Inflammatory macrophage (primary cell): Measurements from ENCODE around the gene ECHDC3.
"Not testable (repeated sequence)": the region's sequence is repeated elsewhere in the genome, so short reads cannot be mapped to it uniquely, and the experiment has no call there.

Experiments
- DNase-seq, 2 donors: peaks; one replicate each; pipeline ENCODE4 v3.0.0-alpha.2; 2020 to 2022

ECHDC3 gene

DNA sequence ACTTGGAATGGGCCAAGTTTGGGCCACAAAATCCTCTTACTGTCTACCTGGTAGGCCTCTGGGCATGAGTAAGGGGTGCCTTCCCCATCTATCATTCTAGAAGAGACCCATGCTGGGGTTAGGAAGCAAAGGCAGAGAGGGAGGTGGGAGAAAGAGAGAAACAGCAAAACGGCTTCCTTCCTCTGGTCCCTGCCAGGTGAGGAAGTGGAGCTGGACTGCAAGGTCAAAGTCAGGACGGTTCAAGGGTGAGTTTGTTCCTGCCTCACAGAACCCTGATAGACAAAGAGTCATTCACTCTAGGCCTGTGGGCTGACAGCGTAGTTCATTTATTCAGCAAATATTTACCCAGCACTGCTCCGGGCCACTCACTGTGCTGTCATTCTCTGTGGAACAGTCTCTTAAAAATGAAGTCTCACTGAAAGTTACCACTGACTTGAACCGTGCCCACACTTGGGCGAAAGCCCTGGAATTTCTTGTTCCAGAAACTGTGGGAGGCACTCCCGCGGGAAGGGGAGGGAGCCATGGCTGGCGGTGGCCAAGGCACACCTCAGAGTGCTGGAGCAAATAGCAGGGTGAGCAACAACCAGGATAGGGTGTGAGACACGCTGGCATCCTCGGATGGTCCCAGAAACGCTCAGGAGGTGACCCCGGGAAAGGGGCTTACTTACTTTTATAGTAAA is 26.2 kb upstream of the ECHDC3 start:
- no peak for DNase-seq

DNA sequence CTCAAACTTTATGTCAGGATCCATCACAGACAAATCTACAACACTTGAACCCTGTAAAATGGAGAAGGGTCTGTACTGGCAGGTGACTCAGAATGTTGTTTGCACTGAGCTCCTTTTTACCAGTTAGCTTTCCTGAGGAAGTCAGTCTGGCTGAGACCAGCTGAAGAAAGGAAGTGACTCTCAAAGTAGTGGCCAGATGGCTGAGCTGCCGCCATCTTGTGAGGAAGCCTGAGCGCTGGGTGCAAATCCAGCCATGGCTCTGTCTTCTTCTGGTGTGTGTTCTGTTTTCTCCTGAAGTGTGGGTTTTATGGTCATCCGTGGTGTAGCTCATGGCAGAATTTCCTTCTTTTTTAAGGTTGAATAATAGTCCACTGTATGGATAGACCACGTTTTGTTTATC is 25.5 kb upstream of the ECHDC3 start:
- no peak for DNase-seq

DNA sequence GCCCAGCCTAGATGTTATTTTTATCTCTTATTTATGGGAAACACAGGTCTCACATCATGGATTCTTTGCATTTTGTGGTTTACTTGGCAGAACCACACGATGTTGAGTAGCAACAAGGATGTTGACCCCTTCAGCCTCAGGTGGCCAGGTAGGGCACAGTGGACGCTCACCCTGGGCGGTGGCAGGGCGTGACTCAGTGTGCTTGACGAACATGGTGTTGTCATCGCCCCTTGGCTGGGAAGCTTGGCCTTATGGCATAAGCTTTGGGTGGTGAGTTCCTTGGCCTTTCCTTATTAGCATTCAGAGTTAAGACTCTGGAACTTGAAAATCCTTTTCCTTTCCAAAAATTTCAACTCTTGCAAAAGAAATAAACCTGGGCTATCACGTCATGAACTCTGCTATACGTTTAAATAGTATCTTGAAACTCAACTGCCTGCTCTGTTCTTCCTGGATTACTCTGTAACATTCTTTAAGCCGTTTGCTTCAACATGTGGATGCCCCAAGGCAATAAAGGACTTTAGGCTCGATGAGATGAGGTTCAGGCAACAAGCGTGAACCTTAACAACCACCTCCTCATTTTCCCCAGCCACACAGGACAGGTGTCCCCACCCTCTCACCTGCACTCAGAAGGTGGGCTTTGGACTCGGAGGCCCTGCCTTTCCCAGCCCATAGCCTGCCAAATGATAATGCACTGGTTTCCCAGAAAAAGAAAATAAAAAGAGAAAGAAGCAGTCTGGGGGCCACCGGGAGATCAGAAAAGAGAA is 22.5 kb upstream of the ECHDC3 start:
- peak in 1 of 2 donors; percentile 42 for DNase-seq

DNA sequence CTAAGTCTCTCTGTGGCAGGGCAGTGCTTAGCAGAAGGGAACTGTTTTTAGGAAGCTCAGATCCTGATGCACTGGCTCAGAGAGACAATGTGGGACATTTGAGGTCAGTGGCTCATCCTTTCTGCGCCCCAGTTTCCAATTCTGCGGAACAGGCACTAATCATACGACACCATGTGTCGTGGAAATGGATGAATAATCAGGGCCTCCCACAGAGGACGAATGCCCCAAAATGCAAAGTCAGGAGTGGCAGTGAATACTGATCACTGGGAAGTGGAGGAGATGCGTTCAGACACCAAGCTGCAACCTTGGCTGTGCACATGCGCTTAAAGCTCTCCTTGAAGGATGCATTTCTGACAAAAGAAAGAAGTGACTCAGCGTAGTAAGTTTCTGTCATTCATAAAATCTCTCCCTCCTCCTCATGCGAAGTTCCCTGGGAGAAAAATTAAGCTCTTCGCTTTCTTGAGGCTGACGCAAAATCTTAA is 21.9 kb upstream of the ECHDC3 start:
- peak; percentile 93 to 96 for DNase-seq

DNA sequence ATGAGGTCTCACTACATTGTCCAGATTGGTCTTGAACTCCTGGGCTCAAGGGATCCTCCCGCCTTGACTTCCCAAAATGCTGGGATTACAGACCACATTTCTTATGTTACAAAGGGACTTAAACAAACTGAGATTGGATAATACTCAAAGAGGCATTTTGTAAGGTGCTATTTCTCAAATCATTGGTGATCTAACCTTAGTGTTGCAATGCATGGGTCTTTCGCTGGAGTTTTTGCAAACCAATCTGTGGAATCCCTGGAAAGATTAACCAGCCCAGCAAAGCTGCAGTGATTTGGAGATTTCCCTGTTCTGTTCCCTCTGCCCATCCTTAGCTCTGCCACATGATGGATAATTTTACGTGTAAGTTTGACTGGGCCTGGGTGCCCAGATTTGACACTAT is 20.4 kb upstream of the ECHDC3 start:
- DNase-seq: peak; percentile 65 to 87

DNA sequence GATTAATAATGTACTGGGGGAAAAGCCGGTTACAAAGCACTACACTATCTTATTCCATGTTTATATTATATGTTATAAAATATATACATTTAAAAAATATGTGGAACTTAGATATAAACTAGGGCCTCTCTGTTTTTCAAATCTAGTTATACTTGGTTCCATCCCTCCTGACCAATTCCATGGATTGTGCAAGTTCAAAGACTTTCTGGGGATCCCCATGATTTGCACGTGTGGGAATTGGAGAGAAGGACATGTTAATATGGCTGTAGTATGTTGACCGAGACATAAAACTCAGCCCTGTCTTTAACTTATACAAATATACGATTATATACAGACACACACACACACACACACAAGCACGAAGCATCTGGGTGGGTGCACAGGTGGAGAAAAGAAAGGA is 18.8 kb upstream of the ECHDC3 start:
- no peak for DNase-seq

DNA sequence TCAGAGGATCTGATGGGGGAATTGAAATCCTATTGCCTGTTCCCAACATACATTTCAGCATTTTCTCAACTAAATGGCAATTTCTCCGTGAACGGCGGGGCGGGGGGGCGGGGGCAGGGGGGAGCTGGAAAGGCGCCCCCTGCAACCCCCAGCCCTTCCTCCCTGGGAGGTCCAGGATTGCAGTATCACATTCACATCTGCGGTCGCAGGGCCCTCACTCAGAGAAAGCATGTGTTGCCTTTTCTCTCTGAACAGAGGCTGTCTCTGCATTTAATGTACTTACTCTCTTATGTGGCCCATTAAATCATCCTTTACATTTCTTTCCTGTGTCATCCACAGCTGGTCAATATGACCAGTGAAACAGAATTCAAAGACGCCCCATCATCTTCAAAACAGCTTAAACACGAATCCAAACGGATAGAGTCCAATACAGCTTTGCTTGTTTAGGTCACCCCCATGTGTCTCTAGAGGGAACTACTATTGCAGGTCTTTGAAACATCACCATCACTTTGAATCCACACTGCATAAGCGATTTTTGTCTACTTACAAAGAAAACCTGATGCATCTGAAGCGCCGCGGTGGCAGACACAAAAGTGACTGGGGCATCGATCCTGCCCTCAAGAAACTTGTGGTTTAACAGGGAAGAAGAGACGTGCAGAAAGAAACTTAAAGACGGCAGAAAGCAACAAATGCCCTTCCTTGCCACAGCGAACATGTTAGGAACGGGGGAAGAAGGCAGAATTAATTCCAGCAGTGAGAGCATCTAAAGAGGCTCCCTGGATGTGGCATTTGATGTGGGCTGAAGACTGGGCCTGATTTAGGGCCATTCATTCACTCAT is 17.0 kb upstream of the ECHDC3 start:
- peak; percentile 63 to 66 for DNase-seq

DNA sequence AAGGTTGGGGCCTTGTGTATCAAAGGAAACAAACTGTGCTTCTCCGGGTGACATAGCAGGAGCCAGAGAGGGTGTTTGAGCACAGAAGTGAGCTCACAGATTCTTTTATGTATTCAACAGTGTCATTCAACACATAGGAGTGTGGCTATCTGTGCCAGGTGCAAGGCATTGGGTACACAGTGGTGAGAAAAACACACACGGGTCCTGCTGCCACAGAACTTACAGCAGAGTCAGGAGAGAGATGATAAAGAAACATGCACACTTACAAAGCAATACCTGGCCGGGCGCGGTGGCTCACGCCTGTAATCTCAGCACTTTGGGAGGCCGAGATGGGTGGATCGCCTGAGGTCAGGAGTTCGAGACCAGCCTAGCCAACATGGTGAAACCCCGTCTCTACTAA is 16.3 kb upstream of the ECHDC3 start:
- DNase-seq: no peak

DNA sequence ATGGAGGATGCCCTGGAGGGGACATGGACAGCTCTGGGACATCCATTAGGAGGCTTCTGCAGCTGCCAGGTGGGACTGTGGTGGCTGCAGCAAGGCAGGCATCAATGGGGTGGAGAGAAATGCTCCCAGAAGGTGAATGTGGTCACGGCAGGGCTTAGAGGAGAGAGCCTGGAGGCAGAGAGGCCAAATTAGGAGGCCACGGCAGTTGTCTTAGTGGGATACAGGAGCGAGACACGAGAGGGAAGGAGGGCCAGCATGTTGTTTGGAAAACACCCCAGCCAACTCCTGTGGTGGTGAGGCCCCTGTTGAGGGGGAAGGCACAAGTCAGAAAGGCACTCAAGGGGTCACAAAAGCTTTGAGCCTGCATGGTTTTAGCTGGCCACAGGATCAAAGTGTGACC is 14.6 kb upstream of the ECHDC3 start:
- DNase-seq: no peak

DNA sequence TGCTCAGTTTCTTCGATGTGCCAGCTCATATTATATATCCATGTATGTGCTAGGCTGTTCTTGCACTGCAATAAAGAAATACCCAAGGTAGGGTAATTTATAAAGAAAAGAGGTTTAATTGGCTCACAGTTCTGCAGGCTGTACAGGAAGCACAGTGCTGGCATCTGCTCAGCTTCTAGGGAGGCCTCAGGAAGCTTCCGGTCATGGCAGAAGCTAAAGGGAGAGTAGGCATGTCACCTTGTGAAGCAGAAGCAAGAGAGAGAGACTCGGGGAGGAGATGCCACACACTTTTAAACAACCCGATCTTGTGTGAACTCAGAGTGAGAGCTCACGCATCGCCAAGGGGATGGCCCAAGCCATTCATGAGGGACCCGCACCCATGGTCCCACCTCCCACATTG is 13.8 kb upstream of the ECHDC3 start:
- no peak for DNase-seq

DNA sequence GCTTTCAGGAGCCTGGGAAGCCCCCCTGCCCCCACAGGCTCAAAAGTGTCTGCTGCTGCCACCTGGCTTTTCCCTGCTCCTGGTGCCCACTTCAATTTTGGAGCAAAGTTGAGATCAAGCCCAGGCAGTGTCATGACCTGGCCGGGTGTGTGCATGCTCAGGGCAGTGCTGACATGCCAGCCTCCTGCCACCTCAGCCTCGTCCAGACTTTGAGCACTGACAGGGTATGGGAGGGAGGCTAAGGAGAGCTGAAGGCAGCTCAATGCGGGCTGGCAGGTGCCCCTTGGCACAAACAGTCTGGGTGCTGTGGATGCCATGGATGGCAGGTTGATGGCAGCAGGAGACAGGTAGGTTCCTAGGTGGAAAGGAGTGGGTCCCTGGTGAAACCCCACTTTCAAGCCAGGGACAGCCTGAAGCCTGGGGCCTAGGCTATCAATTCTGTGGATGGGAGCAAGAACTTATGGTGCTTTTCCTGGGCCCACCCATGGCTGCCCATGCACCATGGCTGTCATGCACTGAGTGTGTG is 12.3 kb upstream of the ECHDC3 start:
- DNase-seq: no peak

DNA sequence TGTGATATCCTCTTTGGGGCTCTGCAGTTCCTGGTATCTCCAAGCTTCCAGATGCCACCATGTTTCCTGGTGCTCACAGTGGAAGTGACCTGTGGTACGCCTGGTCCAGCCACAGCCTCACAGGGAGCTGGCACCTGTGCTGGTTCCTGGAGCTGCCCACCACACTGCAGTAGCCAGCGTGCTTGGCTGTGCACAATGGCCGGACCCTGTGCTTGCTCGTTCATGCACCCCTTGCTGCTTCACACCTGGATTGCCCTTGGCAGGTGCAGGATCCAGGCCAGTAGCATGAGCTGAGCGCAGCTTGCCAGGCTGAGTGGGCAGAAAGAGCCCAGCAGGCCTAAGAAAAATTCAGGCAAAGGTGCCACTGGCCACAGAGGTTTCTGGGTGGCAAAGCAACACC is 11.4 kb upstream of the ECHDC3 start:
- no peak for DNase-seq

DNA sequence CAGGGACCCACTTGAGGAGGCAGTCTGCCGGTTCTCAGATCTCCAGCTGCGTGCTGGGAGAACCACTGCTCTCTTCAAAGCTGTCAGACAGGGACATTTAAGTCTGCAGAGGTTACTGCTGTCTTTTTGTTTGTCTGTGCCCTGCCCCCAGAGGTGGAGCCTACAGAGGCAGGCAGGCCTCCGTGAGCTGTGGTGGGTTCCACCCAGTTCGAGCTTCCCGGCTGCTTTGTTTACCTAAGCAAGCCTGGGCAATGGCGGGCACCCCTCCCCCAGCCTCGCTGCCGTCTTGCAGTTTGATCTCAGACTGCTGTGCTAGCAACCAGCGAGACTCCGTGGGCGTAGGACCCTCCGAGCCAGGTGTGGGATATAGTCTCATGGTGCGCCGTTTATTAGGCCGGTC is 5.4 kb upstream of the ECHDC3 start:
- DNase-seq: not testable (repeated sequence)

DNA sequence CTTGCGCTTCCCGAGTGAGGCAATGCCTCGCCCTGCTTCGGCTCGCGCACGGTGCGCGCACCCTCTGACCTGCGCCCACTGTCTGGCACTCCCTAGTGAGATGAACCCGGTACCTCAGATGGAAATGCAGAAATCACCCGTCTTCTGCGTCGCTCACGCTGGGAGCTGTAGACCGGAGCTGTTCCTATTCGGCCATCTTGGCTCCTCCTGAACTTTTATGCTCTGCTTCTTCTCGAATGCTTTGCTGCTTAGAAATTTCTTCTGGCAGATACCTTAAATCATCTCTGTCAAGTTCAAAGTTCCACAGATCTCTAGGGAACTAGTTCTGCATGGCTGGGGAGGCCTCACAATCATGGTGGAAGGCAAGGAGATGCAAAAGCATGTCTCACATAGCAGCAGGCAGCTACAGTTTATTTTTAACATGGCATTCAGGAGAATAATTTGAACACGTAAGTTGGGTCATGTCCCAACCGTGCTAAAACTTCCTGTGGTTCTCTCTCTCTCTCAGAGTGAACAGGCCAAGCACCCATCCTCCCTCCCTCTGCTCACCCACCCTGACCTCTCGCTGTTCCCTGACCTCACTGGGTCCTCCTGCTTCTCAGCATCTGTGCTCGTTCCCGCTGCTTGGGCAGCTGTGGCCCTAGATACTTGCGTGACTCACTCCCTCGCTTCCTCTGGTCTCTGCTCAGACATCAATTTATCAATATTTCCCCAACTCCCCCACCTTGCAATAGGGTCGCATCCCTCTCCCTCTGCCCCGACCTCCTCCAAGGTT is 4.7 kb upstream of the ECHDC3 start:
- not testable (repeated sequence) for DNase-seq

DNA sequence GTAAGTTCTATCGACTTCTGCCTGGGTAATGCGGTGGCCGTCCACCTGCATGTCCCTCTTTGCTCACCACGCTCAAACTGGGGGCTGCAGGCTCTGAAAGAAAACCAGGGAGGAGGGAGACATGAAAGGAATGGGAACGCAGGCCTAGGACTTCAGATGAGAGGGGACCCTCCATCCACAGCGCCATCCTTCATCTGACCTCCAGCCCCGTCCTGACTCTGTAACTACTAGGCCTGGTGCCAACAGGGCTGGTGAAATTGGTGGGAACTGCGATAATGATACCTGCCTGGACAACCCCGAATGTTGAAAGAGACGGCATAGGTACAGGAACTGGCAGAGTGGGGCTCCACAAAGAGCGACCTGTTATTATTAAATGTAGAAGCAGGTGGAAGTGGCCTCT is 1.3 kb upstream of the ECHDC3 start:
- DNase-seq: no peak

DNA sequence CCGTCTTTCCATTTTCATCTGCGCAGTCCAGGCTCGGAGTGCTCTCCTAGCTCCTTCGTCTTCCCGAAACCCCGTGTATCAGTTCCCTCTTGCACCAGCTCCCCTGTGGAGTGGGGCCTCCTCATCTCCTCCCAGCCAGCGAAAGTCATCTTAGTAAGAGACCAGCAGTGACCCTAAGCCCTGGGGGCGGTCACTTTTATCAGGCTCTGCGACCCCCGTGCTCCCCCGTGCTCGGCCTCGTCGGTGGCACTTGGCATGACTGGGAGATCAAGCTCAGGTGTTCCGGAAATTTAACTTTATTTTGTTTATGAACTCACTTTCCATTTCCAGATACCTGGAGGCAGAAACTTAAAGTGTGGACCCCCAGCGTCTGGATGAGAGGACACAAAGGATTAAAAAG is 574 bp upstream of the ECHDC3 start:
- no peak for DNase-seq

DNA sequence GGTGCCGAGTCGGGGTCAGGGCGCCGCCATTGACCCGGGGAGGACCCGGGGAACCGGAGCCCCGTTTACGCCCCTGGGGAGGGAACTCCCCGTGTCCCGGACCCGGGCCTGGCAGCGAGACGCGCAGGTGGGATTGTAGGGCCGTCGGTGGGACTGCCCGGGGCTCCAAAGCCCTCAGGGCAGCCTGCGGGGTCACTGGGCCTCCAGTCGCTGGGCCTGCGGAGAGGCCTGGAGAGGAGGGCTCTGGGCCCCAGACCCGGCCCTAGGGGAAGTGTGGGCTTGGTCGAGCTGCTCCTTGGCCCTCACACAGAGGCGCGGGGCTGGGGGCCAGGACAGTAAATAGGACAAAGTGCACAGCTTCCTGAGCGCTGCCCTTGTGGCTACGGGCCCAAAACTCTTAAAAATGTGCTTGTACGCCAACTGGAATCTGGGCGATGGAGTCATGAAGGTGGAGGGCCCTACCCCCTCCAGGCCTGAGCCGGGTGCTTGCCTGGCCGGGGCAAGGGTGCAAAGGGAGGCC is 657 bp downstream of the ECHDC3 start:
- DNase-seq: no peak

DNA sequence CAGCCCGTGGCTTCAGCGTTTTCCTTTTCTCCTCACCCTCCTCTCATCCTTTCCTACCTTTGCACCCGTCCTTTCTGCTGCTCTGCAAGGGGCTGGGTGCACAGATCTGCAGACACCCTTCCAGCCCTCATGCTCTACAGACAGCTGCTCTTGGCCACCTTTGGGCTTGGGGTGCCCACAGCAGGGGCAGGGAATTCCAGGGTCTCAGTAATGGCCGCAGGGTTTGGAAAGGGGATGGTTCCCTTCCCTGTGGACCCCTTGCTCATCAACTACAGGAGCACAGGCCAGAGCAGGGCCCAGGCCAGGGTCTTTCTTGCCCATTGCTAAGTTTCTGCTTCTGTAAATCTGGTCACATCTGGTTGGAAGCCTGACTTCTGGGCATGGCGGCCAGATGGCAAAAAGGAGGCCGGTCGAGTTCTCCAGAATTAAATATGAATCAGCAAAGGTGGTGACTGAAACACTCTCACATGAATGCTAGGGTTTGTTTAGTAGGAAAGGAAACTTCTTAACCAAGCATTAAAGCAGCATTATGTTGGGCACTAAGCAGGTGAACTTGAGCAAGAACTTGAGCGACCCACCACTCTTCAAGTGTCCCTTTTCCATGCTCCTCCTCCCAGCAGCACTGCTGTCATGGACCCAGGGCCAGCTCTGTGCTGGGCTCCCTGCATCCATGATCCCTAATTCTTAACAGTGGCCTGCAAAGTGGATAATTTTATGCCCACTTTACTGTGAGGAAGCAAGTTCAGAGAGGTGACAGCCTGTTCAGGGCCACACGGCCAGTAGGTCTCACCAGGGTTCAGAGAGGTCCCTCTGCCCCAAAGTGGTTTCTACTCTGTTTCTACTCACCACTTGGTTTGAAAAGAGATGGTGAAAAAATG is 1.5 kb downstream of the ECHDC3 start:
- DNase-seq: no peak

DNA sequence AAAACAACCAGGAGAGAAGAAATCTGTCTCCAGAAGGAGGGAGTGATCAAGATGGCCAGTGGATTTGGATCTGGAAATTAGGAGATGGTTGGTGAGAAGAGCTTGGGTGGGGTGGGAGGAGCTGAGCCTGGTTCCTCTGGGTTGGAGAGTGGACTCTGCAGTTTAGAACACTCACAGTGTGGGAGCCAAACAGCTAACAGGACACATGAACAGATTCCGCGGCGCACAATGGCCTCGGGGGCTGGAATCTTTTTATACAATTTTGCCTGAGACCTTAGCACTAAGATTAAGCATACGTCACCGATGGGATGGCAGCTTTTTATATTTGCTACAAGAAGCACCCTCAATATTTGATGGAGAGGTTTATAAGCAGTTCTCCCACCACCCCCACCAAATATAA is 2.9 kb downstream of the ECHDC3 start:
- DNase-seq: no peak

DNA sequence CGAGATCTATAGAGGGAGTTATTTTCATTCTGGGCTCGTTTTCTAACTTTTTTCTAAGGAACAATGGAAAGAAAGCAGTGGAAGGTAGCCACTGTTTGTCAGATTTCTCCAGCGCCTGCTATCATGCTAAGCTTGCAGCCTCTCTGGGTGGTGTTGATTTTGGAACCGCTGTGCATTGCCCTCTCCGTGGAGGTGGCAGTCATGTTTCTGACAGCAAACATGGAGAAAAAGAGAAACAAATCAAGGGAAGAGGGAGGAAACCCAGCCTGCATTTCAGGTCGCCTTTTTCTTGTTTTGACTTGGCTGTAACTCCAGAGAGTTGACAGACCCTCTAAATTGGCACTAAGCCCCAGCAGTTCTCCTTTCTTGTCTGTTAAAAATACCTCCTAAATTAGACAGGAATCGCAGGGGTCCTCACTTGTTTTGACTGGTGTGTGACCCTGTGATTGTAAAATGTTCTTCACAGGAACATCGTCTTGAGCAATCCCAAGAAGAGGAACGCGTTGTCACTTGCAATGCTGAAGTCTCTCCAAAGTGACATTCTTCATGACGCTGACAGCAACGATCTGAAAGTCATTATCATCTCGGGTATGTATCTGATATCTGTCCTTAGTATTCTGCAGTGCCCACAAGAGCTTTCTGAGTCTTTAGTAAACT is 4.8 kb downstream of the ECHDC3 start:
- DNase-seq: peak; percentile 77 to 81
